ENCODE results near the gene ASPG.

DNA sequence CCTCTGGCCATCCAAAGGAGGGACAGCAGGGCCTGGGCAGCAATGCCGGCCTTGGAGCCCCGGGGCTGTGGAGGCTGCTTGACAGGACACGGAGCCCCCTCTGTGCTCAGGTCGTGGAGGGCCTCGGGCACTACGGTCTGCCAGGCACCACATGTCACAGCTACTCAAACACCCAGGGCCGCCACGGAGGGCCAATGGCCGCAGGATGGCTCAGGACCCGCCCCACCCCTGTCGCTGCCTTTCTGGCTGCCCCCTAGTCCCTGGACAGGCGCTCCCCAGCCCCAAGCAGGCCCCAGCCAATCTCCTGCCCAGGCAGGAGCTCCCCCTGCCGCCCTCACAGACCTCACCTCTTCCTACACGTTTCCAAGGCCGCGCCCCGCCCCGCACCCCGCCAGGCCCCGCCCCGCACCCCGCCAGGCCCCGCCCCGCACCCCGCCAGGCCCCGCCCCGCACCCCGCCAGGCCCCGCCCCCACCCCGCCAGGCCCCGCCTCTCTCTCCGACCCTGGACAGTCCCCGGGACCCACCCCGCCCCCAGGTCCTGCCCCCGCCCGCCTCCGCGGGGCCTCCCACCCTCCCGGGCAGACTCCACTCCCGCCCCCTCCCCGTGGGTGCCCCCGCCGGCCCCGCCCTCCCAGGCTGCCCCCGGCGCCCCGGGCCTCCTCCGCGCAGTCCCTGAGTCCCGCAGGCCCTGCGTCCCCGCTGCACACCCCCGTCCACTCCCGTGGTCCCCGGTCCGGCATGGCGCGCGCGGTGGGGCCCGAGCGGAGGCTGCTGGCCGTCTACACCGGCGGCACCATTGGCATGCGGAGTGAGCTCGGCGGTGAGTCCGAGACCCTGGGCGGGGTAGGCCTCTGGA, at the start of gene ASPG:
- TF ChIP-seq EZH2 (IDR thresholded peaks at IDR 0.05; ENCODE audit: low read depth): no peak
- TF ChIP-seq, protein P1, sequence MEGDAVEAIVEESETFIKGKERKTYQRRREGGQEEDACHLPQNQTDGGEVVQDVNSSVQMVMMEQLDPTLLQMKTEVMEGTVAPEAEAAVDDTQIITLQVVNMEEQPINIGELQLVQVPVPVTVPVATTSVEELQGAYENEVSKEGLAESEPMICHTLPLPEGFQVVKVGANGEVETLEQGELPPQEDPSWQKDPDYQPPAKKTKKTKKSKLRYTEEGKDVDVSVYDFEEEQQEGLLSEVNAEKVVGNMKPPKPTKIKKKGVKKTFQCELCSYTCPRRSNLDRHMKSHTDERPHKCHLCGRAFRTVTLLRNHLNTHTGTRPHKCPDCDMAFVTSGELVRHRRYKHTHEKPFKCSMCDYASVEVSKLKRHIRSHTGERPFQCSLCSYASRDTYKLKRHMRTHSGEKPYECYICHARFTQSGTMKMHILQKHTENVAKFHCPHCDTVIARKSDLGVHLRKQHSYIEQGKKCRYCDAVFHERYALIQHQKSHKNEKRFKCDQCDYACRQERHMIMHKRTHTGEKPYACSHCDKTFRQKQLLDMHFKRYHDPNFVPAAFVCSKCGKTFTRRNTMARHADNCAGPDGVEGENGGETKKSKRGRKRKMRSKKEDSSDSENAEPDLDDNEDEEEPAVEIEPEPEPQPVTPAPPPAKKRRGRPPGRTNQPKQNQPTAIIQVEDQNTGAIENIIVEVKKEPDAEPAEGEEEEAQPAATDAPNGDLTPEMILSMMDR (conservative IDR thresholded peaks at IDR 0.05): no peak

Measured in PC-9 (cell line).